Panc1 (cell line): ENCODE data around the gene RNF38.

Experiments
- POLR2AphosphoS5 ChIP-seq: IDR thresholded peaks from 2 replicates; pipeline ENCODE4 v1.6.1; 2012; ENCODE audit warnings: mild to moderate bottlenecking, low read depth, low read length, moderate library complexity
- TCF7L2 ChIP-seq: IDR thresholded peaks from 2 replicates; pipeline ENCODE4 v1.6.1; 2011; ENCODE audit warnings: mild to moderate bottlenecking, low read depth, low read length, inconsistent platforms
- TF ChIP-seq, protein P1 (sequence below): fragments of 450-650 bp; IDR thresholded peaks from 2 replicates; pipeline ENCODE4 v1.5.1; 2017; ENCODE audit warnings: mild to moderate bottlenecking
- TF ChIP-seq, protein P2 (sequence below), 2 experiments: IDR thresholded peaks; 2 replicates each; pipeline ENCODE4 v1.6.1; 2011 to 2012; ENCODE audit warnings: low read depth in 2 of 2, control low read depth in 1 of 2, low read length in 1 of 2, mild to moderate bottlenecking in 1 of 2, moderate library complexity in 1 of 2; ENCODE audit not compliant: insufficient read depth in 1 of 2

DNA sequence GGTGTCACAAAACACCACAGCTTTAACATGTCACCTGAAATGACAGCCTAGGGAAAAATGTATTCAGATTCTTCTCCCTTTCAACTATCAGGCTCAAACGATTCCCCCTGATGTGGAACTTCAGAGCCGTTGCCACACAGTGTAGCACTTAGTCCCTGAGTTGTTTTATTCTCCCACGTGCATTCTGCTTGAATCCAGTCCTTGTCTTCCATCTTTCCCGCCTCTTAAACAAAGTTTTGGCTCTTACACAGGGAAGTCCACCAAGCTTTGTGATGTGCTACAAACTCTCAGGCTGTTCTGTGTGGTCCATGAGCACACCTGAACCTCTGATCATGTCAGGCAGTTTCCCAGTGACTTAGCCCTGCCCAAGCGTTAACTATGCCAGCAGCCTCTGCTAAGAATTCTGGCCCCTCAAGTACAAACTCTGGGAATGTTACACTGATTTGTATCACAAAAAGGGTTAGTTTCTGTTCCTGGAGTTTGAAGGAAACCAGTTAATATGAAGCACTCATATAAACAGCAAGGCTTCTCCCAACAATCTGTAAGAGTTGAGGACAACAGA, 45.8 kb upstream of the RNF38 start:
- TF ChIP-seq, protein P1, sequence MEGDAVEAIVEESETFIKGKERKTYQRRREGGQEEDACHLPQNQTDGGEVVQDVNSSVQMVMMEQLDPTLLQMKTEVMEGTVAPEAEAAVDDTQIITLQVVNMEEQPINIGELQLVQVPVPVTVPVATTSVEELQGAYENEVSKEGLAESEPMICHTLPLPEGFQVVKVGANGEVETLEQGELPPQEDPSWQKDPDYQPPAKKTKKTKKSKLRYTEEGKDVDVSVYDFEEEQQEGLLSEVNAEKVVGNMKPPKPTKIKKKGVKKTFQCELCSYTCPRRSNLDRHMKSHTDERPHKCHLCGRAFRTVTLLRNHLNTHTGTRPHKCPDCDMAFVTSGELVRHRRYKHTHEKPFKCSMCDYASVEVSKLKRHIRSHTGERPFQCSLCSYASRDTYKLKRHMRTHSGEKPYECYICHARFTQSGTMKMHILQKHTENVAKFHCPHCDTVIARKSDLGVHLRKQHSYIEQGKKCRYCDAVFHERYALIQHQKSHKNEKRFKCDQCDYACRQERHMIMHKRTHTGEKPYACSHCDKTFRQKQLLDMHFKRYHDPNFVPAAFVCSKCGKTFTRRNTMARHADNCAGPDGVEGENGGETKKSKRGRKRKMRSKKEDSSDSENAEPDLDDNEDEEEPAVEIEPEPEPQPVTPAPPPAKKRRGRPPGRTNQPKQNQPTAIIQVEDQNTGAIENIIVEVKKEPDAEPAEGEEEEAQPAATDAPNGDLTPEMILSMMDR, result no peak
- TF ChIP-seq TCF7L2 (no peak), POLR2AphosphoS5 (no peak)
- TF ChIP-seq, protein P2, sequence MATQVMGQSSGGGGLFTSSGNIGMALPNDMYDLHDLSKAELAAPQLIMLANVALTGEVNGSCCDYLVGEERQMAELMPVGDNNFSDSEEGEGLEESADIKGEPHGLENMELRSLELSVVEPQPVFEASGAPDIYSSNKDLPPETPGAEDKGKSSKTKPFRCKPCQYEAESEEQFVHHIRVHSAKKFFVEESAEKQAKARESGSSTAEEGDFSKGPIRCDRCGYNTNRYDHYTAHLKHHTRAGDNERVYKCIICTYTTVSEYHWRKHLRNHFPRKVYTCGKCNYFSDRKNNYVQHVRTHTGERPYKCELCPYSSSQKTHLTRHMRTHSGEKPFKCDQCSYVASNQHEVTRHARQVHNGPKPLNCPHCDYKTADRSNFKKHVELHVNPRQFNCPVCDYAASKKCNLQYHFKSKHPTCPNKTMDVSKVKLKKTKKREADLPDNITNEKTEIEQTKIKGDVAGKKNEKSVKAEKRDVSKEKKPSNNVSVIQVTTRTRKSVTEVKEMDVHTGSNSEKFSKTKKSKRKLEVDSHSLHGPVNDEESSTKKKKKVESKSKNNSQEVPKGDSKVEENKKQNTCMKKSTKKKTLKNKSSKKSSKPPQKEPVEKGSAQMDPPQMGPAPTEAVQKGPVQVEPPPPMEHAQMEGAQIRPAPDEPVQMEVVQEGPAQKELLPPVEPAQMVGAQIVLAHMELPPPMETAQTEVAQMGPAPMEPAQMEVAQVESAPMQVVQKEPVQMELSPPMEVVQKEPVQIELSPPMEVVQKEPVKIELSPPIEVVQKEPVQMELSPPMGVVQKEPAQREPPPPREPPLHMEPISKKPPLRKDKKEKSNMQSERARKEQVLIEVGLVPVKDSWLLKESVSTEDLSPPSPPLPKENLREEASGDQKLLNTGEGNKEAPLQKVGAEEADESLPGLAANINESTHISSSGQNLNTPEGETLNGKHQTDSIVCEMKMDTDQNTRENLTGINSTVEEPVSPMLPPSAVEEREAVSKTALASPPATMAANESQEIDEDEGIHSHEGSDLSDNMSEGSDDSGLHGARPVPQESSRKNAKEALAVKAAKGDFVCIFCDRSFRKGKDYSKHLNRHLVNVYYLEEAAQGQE (IDR thresholded peaks at IDR 0.05; ENCODE audit: insufficient read depth in 1 of 2, low read depth in 2 of 2, low read length in 1 of 2), result no peak
